GM13977 (cell line): Measurements from ENCODE around the gene SH3RF2.

Experiments used
- DNase-seq: peaks from one replicate; pipeline ENCODE4 v3.0.0; 2012; ENCODE audit warnings: low spot score
- CTCF ChIP-seq: IDR thresholded peaks from 2 replicates; pipeline ENCODE4 v1.5.1; 2012; ENCODE audit warnings: mild to moderate bottlenecking, control low read depth; ENCODE audit not compliant: insufficient read depth; ENCODE audit errors: extremely low read depth, missing control alignments
- in situ Hi-C: fragments of 300-500 bp; cut with MboI; formaldehyde crosslinking; loops from one replicate; pipeline ENCODE4 v1.12.0; 2022; ENCODE audit warnings: low sequenced_read_pairs, low pct_unique_long_range_greater_than_20kb, mixed read lengths, inconsistent platforms; ENCODE audit not compliant: unreplicated experiment

SH3RF2 gene

GRCh38 chr5:145980259-145980658 lies 43.9 kb downstream of the SH3RF2 start:
- in situ Hi-C loops: no loop called here
- no peak for DNase-seq
- TF ChIP-seq CTCF: no peak

- DNase-seq: no peak
- in situ Hi-C loops: no loop called here
- TF ChIP-seq CTCF: no peak
Measured at GRCh38 chr5:145980718-145981117, 44.3 kb downstream of the SH3RF2 start.

- in situ Hi-C loops: no loop called here
- TF ChIP-seq CTCF: no peak
- no peak for DNase-seq
Measured at GRCh38 chr5:145981589-145982571, 45.5 kb downstream of the SH3RF2 start.

GRCh38 chr5:145982572-145983318 lies 46.4 kb downstream of the SH3RF2 start:
- TF ChIP-seq CTCF: no peak
- in situ Hi-C loops: no loop called here
- DNase-seq: no peak

- in situ Hi-C loops: no loop called here
- TF ChIP-seq CTCF: no peak
- no peak for DNase-seq
Measured at GRCh38 chr5:145983446-145983845, 47.1 kb downstream of the SH3RF2 start.

- TF ChIP-seq CTCF: no peak
- no peak for DNase-seq
- in situ Hi-C loops: no loop called here
Measured at GRCh38 chr5:145984072-145984471, 47.7 kb downstream of the SH3RF2 start.
